ENCODE measurements around the gene TMEM79.

Gene TMEM79, protein sequence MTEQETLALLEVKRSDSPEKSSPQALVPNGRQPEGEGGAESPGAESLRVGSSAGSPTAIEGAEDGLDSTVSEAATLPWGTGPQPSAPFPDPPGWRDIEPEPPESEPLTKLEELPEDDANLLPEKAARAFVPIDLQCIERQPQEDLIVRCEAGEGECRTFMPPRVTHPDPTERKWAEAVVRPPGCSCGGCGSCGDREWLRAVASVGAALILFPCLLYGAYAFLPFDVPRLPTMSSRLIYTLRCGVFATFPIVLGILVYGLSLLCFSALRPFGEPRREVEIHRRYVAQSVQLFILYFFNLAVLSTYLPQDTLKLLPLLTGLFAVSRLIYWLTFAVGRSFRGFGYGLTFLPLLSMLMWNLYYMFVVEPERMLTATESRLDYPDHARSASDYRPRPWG
- 11.9 to 15.5 reads per million in 2 donors for total RNA-seq

- no peak for DNase-seq
Measured at GRCh38 chr1:156284112-156284511, at the start of gene TMEM79. Gene TMEM79 (plus strand): TSS chr1:156284325. CDS start chr1:156285227, 902 bp downstream.

GRCh38 chr1:156236164-156236563, 48.0 kb upstream of the TMEM79 start:
- no peak for DNase-seq

DNA sequence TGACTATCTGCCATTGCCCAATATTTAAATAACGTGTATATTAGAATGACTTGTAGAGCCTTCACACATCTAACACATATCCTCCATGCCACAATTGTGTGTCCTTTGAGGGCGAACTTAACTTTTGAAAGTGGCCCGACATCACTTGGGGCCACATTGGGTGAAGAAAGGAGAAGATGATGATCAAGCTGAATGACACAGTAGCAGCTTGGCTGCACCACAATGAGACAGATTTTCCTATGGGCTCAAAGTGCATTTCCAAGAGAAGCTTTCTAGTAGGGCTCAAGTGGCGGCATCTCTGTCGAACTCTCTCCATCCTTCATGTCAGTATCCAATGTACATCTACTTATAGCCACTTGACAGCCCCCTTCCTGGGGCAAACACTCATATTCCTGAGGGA, 45.9 kb upstream of the TMEM79 start:
- DNase-seq = no peak

GRCh38 chr1:156241311-156241811, 42.8 kb upstream of the TMEM79 start:
- DNase-seq = no peak

GRCh38 chr1:156241926-156242325, 42.2 kb upstream of the TMEM79 start, which contains the start of gene BGLAP:
Gene BGLAP (plus strand): TSS chr1:156242184. CDS start chr1:156242232, 48 bp downstream.
- no peak for DNase-seq

DNA sequence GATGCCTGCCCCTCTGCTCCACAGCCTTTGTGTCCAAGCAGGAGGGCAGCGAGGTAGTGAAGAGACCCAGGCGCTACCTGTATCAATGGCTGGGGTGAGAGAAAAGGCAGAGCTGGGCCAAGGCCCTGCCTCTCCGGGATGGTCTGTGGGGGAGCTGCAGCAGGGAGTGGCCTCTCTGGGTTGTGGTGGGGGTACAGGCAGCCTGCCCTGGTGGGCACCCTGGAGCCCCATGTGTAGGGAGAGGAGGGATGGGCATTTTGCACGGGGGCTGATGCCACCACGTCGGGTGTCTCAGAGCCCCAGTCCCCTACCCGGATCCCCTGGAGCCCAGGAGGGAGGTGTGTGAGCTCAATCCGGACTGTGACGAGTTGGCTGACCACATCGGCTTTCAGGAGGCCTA, 41.4 kb upstream of the TMEM79 start:
- DNase-seq = no peak

GRCh38 chr1:156244126-156244525, 40.0 kb upstream of the TMEM79 start:
- no peak for DNase-seq

- DNase-seq = no peak
Measured at GRCh38 chr1:156244712-156245111, 39.4 kb upstream of the TMEM79 start.

- no peak for DNase-seq
Measured at GRCh38 chr1:156245451-156246232, 38.5 kb upstream of the TMEM79 start.

DNA sequence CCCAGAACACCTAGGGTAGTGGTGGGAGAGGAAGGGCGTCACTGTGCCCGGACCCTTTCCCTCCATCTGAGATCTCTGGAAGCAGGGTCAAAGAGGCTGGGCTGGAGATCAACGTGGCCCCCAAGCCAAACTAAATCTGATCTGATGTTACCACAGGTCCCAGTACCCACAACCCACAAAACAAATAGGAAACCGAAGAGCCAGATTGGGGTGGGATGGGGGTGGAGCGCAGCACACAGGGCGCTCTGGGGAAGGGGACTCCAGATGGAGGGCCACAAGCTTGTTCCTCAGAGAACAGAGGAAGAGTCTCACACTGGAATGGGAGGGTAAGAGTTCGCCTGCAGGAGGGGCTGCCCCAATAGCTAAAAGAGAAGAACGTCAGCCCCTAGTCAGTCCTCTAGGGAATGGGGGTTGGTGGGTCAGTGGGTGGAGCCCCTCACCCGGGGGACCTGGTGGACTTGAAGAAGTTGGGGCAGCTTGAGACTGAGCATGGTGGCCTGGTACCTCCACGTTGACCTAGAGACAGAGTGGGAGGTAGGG, 37.8 kb upstream of the TMEM79 start:
- DNase-seq = no peak

DNA sequence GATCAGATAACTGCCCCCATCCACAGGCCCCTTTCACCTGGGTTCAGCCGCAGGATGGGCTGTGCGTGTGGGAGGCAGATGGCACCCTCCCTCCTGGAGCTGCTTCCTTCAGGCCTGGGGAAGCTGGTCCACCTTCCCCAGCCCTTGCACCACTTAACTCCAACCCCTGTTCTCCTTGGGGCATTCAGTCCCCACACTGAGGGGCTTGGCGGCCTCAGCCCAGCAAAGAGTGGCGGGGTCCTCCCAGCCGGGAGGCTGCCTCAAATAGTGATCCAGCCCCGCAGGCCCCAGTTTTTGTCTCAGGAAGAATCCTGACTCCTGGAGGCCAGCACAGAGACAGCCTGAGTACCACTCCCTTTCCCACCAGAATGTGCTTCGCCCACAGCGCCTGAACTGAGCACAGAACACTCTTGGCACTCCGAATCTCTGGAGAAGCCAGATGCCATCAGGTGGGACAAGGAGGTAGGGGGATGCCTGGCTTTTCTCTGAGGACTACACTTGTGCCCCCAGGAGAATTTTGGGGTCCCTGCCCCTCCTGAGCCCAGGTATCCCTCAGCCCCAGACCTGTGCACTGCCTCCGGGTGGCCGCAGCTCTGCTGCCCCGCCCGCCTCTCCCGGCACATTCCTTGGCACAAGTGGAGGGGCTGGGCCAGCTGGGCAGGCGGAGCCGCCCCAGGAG, 37.2 kb upstream of the TMEM79 start:
- DNase-seq = no peak

- no peak for DNase-seq
Measured at GRCh38 chr1:156247460-156248322, 36.4 kb upstream of the TMEM79 start, which contains the start of gene PAQR6. Gene PAQR6 (minus strand): TSS chr1:156248056. CDS start chr1:156246731, 1,325 bp downstream.

DNA sequence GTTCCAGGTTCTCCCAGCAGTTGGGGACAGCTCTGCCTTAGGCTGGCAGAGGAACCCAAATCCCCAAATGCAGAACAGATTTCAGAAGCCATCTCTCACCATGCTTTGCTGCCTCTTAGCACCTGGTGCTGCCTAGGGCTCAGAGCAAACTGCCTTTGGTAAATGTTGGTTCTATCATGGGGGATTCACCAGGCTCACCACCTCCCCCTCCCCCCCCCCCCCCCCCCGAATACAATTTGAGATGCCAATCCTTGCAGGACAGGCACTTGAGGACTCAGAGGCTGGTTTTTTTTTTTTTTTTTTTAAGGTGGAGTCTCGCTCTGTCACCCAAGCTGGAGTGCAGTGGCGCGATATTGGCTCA, 35.8 kb upstream of the TMEM79 start:
- DNase-seq = no peak

DNA sequence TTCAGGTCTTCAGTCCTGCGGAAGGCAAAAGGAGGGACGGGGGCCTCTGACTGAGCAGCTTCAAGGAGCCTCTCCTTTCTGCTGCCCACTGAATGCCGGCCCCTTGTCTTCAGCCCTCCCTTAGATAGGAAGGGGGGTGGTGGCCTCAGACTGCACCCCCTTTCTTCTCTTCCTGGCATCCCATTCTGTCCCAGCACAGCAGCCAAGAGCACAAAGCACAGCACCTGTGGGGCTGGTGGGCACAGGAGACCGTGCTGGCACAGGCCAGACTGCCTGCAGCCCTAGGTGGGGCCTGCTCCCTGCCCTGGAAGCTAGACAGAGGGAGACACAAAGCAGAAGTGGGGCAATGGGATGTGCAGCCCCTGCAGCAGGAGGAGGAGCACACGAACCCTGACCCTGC, 34.5 kb upstream of the TMEM79 start:
- no peak for DNase-seq

DNA sequence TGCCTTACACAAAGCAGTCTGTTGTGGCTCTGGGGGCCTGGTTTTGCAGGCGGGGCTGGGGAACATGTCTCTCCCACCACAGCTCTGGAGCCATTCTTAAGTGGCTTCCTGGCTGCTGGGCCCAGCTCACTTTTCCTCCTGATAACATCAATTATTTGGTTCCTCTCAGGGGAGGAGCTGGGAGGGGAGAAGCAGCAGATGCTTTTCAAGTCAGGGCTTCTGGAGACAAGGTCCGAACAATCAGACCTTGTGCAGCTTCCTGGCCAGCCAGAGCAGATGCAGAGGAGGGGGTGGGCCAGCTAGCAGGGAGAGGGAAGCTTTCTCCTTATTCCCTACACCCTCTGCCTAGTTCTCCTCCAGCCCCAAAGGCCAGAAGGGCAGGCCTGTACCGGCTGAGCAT, 32.6 kb upstream of the TMEM79 start:
- DNase-seq = no peak

- DNase-seq = no peak
Measured at GRCh38 chr1:156253634-156254033, 30.5 kb upstream of the TMEM79 start.

DNA sequence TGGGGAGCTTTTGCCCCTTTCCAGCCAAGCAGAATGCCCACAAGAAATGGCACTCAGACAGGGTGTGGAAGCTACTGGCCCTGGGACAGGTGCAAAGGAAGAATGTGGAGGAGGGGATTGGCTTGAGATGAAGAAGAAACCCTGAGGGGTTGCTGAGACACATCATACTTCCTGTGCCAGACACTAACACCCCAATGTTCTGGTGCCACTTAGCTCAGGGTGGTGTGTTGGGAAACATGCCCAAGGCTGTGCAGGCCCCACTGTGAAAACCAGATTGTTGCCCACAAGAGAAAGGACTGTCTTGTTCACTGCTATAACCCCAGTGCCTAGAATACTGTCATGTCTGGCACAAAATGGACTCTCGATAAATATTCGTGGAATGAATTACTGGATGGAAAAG, 26.4 kb upstream of the TMEM79 start:
- DNase-seq = no peak

GRCh38 chr1:156258859-156259258, 25.3 kb upstream of the TMEM79 start:
- DNase-seq = no peak

DNA sequence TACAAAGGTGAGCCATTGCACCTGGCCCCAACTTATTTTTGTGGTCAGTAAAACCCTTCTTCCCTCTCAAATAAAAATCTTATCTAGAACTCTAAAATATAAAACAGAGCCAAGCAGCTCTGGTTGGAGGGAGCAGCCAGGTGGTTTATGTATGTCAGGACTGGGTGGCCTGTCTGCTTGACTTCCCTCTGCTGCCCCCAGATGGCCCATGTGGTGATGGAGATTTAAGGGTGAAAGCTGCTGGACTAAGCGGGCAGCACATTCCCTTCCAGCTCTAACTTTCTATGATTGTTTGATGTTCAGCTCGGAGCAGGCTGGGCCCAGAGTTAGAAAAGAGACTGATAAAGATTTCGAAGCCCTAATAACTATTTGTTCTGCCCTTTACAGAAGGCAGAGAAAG, 24.3 kb upstream of the TMEM79 start:
- DNase-seq = no peak

DNA sequence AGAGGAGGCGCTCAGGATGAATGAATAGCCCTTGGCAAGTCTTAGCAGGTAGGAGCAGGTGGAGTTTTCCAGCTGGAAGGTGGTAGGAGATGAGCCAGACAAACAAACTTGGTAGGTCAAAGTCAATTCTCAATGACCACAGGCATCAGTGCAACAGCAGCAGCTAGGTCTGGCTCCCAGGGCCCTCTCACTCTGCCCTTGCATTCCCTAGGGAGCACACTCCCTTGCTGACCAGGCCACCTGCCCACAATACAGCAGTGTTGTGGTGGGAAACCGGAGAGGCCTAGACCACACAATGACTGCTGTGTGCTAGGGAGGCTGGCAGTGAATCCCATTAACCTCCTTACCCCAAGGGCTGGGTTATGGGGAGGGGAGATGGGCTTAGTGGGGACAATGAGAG, 23.2 kb upstream of the TMEM79 start:
- no peak for DNase-seq

- no peak for DNase-seq
Measured at GRCh38 chr1:156262461-156263287, 21.5 kb upstream of the TMEM79 start.

Measured in activated gamma-delta T cell (primary cell).